ENCODE measurements around the gene LEF1. TPM values are rescaled to one million over a fixed set of nuclear protein-coding genes. Genes with fewer than 3 reads are reported as not detected.

Gene LEF1
- total and polyA plus RNA-seq, 11 donors = 0.08 to 3.0 (median 0.91) TPM; not detected in 1

DNA sequence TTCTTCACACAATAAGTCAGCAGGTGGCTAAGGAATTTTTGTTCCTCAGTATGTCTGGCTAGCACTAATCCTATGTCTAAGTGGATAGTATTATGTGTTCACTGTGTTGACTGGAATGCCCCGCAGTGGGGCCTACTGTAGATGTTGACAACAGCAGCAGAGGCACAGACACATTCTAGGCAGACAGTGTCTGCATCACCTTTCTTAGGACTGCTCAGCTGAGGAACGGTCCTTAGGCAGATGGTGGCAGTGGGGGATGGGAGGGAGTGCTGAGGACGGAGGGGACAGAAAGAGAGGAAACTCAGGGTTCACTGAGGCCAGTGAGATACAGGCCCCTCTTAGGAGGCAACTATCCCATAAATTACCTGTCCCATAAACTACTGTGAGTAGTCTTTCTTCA lies 44.6 kb upstream of the LEF1 start:
- ATAC-seq (no peak), DNase-seq (no peak)
- Histone ChIP-seq H3K27ac (no peak overlapping the region), H3K9me3 (no peaks in the 10 kb centered on the region), H3K27me3 (no peaks in the 10 kb centered on the region), H3K36me3 (no peaks in the 10 kb centered on the region), H3K4me3 (no peak overlapping the region), H3K4me1 (no peaks in the 10 kb centered on the region)
- intact Hi-C loops (cut with DNase I) = no loop called here
- no peak for TF ChIP-seq POLR2A (IDR thresholded peaks at IDR 0.05)
- no peak for TF ChIP-seq CTCF (IDR thresholded peaks at IDR 0.05)
- WGBS, 4 donors = 53 to 70% (median 58%) methylated on average over 3 of the region's 3 CpGs

- 82 to 96% (median 92%) methylated on average over 5 of the region's 5 CpGs for WGBS, 4 donors
- ATAC-seq = no peak
- no peaks in the 10 kb centered on the region for H3K4me1 ChIP-seq
- no peak overlapping the region for H3K4me3 ChIP-seq
- H3K36me3 ChIP-seq = no peaks in the 10 kb centered on the region
- no peak overlapping the region for H3K27ac ChIP-seq
- no peaks in the 10 kb centered on the region for H3K27me3 ChIP-seq
- no peak for DNase-seq
- no peaks in the 10 kb centered on the region for H3K9me3 ChIP-seq
- intact Hi-C loops (cut with DNase I) = no loop called here
- TF ChIP-seq CTCF (IDR thresholded peaks at IDR 0.05) (no peak), POLR2A (IDR thresholded peaks at IDR 0.05) (no peak)
Measured at GRCh38 chr4:108210989-108211835, 42.5 kb upstream of the LEF1 start.

GRCh38 chr4:108209489-108209888 lies 40.8 kb upstream of the LEF1 start:
- 98 to 99% (median 98%) methylated on average over 2 of the region's 2 CpGs for WGBS, 4 donors
- intact Hi-C loops (cut with DNase I) = no loop called here
- no peak overlapping the region for H3K27ac ChIP-seq
- no peaks in the 10 kb centered on the region for H3K36me3 ChIP-seq
- H3K9me3 ChIP-seq = no peaks in the 10 kb centered on the region
- no peaks in the 10 kb centered on the region for H3K4me1 ChIP-seq
- ATAC-seq (no peak), DNase-seq (no peak)
- TF ChIP-seq CTCF (IDR thresholded peaks at IDR 0.05) (no peak), POLR2A (IDR thresholded peaks at IDR 0.05) (no peak)
- no peak overlapping the region for H3K4me3 ChIP-seq
- H3K27me3 ChIP-seq = no peaks in the 10 kb centered on the region

GRCh38 chr4:108205859-108206258 lies 37.1 kb upstream of the LEF1 start:
- H3K4me3 ChIP-seq = no peak overlapping the region
- no peak for TF ChIP-seq CTCF (IDR thresholded peaks at IDR 0.05)
- no peak for TF ChIP-seq POLR2A (IDR thresholded peaks at IDR 0.05)
- ATAC-seq (no peak), DNase-seq (no peak)
- no peaks in the 10 kb centered on the region for H3K36me3 ChIP-seq
- 92 to 100% (median 97%) methylated on average over 1 of the region's 1 CpG for WGBS, 4 donors
- intact Hi-C loops (cut with DNase I) = no loop called here
- no peaks in the 10 kb centered on the region for H3K9me3 ChIP-seq
- H3K27me3 ChIP-seq = no peaks in the 10 kb centered on the region
- H3K27ac ChIP-seq = no peak overlapping the region
- H3K4me1 ChIP-seq = no peaks in the 10 kb centered on the region

Measured in heart left ventricle (tissue), 16 donors.